Measurements from ENCODE around the gene AGAP1. TPM values are rescaled to one million over a fixed set of nuclear protein-coding genes. Genes with fewer than 3 reads are reported as not detected.

The AGAP1 gene
- total RNA-seq, 4 donors from 2014 or later: 7.2 to 19.6 (median 15.2) TPM

GRCh38 chr2:236119476-236119875 is 625.6 kb downstream of the AGAP1 start:
- Histone ChIP-seq H3K27me3 (no peaks in the 10 kb centered on the region), H3K4me1 (no peaks in the 10 kb centered on the region), H3K27ac (no peak overlapping the region), H3K9me3 (no peaks in the 10 kb centered on the region), H3K36me3 (peaks cover 0 to 31% (median 0%) of the 10 kb centered on the region in 3 donors), H3K4me3 (no peak overlapping the region)
- 87 to 90% methylated on average over 3 to 5 of the region's 13 CpGs for WGBS, 2 donors
- TF ChIP-seq POLR2A (IDR thresholded peaks at IDR 0.05): no peak
- TF ChIP-seq CTCF (IDR thresholded peaks at IDR 0.05): no peak
- DNase-seq: no peak
- intact Hi-C loops (cut with DNase I): no loop called here

- H3K36me3 ChIP-seq: peaks cover 0 to 38% (median 0%) of the 10 kb centered on the region in 3 donors
- H3K9me3 ChIP-seq: no peaks in the 10 kb centered on the region
- intact Hi-C loops (cut with DNase I): no loop called here
- no peak for TF ChIP-seq CTCF (IDR thresholded peaks at IDR 0.05)
- TF ChIP-seq POLR2A (IDR thresholded peaks at IDR 0.05): no peak
- no peak overlapping the region for H3K27ac ChIP-seq
- 84 to 87% methylated on average over 11 to 17 of the region's 29 CpGs for WGBS, 2 donors
- H3K4me3 ChIP-seq: no peak overlapping the region
- H3K4me1 ChIP-seq: no peaks in the 10 kb centered on the region
- H3K27me3 ChIP-seq: no peaks in the 10 kb centered on the region
- no peak for DNase-seq
Measured at GRCh38 chr2:236120141-236120601, 626.3 kb downstream of the AGAP1 start.

- Histone ChIP-seq H3K4me1 (no peaks in the 10 kb centered on the region), H3K4me3 (no peak overlapping the region), H3K27ac (no peak overlapping the region), H3K36me3 (peaks cover 0 to 45% (median 0%) of the 10 kb centered on the region in 3 donors), H3K27me3 (no peaks in the 10 kb centered on the region), H3K9me3 (no peaks in the 10 kb centered on the region)
- no peak for DNase-seq
- intact Hi-C loops (cut with DNase I): no loop called here
- TF ChIP-seq CTCF (IDR thresholded peaks at IDR 0.05): no peak
- no peak for TF ChIP-seq POLR2A (IDR thresholded peaks at IDR 0.05)
- WGBS, 2 donors: 58 to 100% methylated on average over 2 to 4 of the region's 5 CpGs
Measured at GRCh38 chr2:236120829-236121228, 627.0 kb downstream of the AGAP1 start.

- TF ChIP-seq POLR2A (IDR thresholded peaks at IDR 0.05): no peak
- no peak for TF ChIP-seq CTCF (IDR thresholded peaks at IDR 0.05)
- no peaks in the 10 kb centered on the region for H3K9me3 ChIP-seq
- no peak for DNase-seq
- no peak overlapping the region for H3K4me3 ChIP-seq
- no peaks in the 10 kb centered on the region for H3K4me1 ChIP-seq
- H3K27me3 ChIP-seq: no peaks in the 10 kb centered on the region
- H3K27ac ChIP-seq: no peak overlapping the region
- peaks cover 0 to 52% (median 0%) of the 10 kb centered on the region in 3 donors for H3K36me3 ChIP-seq
- 79 to 89% methylated on average over 5 of the region's 7 CpGs for WGBS, 2 donors
- intact Hi-C loops (cut with DNase I): no loop called here
Measured at GRCh38 chr2:236121546-236121945, 627.7 kb downstream of the AGAP1 start.

- no peak overlapping the region for H3K4me3 ChIP-seq
- no peak overlapping the region for H3K27ac ChIP-seq
- no peaks in the 10 kb centered on the region for H3K9me3 ChIP-seq
- 79 to 87% methylated on average over 3 of the region's 3 CpGs for WGBS, 2 donors
- no peak for DNase-seq
- no peaks in the 10 kb centered on the region for H3K4me1 ChIP-seq
- TF ChIP-seq CTCF (IDR thresholded peaks at IDR 0.05) (no peak), POLR2A (IDR thresholded peaks at IDR 0.05) (no peak)
- H3K27me3 ChIP-seq: no peaks in the 10 kb centered on the region
- H3K36me3 ChIP-seq: peaks cover 0 to 59% (median 0%) of the 10 kb centered on the region in 3 donors
- intact Hi-C loops (cut with DNase I): no loop called here
Measured at GRCh38 chr2:236122236-236122635, 628.4 kb downstream of the AGAP1 start.
